Activated B cell treated with CpG ODN at 0.5 μM for 24 hours (primary cell): Measurements from ENCODE around the gene ATRNL1. TPM values are rescaled to one million over a fixed set of nuclear protein-coding genes. Genes with fewer than 3 reads are reported as not detected.

ENCODE experiments used
- ATAC-seq: fragments of 200-7000 bp; cut with Tn5 transposase; one replicate; pipeline ENCODE4 v1.10.0; 2021; ENCODE audit warnings: low read depth, mild to moderate bottlenecking, moderate library complexity
- CTCF ChIA-PET: fragments of 350-600 bp; sonication (Branson Sonifier 250); formaldehyde crosslinking; loops from one replicate; lab custom pipeline; 2021; ENCODE audit warnings: antibody characterized with exemption; lab: Charles Lee
- POLR2A ChIA-PET: fragments of 350-600 bp; sonication (Branson Sonifier 250); formaldehyde crosslinking; loops from one replicate; lab custom pipeline; 2021; ENCODE audit warnings: antibody characterized with exemption; lab: Charles Lee
- DNase-seq: peaks from one replicate; pipeline ENCODE4 v3.0.0; 2022
- H3K27ac Mint-ChIP-seq: one replicate; pipeline ENCODE4 v1.8.0; 2020; ENCODE audit warnings: mixed read lengths
- H3K27me3 Mint-ChIP-seq: one replicate; pipeline ENCODE4 v1.8.0; 2021; ENCODE audit warnings: mixed read lengths
- H3K36me3 Mint-ChIP-seq: one replicate; pipeline ENCODE4 v1.8.0; 2021; ENCODE audit warnings: low read depth, mixed read lengths
- H3K4me1 Mint-ChIP-seq: one replicate; pipeline ENCODE4 v1.8.0; 2021; ENCODE audit warnings: mixed read lengths
- H3K4me3 Mint-ChIP-seq: one replicate; pipeline ENCODE4 v1.8.0; 2020; ENCODE audit warnings: mild to moderate bottlenecking, mixed read lengths
- H3K9me3 Mint-ChIP-seq: one replicate; pipeline ENCODE4 v1.8.0; 2020; ENCODE audit warnings: mixed read lengths
- CTCF ChIP-seq: fragments of 200-600 bp; IDR thresholded peaks from one replicate; pipeline ENCODE4 v1.8.0; 2022; ENCODE audit warnings: antibody characterized with exemption, mild to moderate bottlenecking
- intact Hi-C: fragments of 100-400 bp; cut with micrococcal nuclease; formaldehyde crosslinking; loops from one replicate; pipeline ENCODE4 v1.15.1; 2024
- total RNA-seq: library from RNA; stranded (reverse); gene quantifications from 2 replicates; pipeline ENCODE4 v1.2.3, GENCODE V29; 2022

ATRNL1 gene
- total RNA-seq, 1 donor from 2014 or later, result 1.2 TPM

DNA sequence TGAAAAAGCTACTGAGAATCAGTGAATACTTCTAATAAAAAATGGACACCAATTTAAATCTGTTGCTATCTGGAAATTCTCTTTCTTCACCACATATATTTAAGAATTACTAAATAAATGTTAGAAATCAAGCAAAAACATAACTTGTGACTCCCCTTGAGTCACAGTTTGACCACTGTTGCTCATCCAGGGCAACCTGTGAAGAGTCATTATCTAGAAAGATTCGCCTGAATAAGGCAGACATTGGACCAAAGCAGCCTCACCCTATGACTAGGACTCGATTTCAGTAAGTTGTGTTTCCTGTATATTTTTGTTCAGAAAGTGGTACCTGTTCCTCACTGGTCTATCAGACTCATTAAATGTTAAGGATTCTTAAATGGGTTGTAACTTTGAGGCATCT, 572.4 kb downstream of the ATRNL1 start:
- no peak for DNase-seq
- no peaks in the 10 kb centered on the region for H3K4me1 Mint-ChIP-seq
- POLR2A ChIA-PET, result no interaction called here
- CTCF ChIA-PET, result no interaction called here
- intact Hi-C loops, result no loop called here
- no peaks in the 10 kb centered on the region for H3K9me3 Mint-ChIP-seq
- no peaks in the 10 kb centered on the region for H3K27me3 Mint-ChIP-seq
- H3K27ac Mint-ChIP-seq, result no peak overlapping the region
- TF ChIP-seq CTCF, result no peak
- H3K36me3 Mint-ChIP-seq, result no peaks in the 10 kb centered on the region
- ATAC-seq, result no peak
- no peak overlapping the region for H3K4me3 Mint-ChIP-seq

DNA sequence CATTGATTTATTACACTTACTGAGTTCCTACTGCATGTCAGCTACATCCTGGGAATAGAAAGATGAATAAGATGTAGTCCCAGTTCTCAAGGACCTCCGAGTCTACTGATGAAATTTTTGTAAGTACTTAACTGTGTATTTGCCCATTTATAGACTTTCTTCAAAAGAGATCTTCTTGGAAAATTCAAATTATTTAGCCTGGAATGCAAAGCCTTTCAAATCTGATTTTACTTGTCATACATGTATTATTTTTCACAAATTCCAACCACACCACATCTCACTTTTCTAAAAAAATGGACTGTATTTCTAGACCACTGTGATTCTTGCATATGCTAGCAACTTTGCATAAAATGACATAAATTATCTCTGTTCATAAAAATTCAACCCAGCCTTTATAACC, 581.3 kb downstream of the ATRNL1 start:
- TF ChIP-seq CTCF, result no peak

DNA sequence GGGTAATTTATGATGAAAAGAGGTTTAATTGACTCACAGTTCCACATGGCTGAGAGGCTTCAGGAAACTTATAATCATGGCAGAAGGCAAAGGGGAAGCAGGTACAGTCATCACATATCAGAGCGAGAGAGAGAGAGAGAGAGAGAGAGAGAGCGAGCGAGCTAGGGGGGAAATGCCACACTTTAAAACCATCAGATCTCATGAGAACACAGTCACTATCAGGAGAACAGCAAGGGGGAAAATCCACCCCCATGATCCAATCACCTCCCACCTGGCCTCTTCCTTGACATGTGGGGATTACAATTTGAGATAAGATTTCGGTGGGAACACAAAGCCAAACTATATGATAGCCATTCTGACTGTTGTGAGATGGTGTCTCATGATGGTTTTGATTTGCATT, 603.6 kb downstream of the ATRNL1 start:
- no peaks in the 10 kb centered on the region for H3K9me3 Mint-ChIP-seq
- H3K36me3 Mint-ChIP-seq, result no peaks in the 10 kb centered on the region
- intact Hi-C loops, result no loop called here
- H3K27me3 Mint-ChIP-seq, result no peaks in the 10 kb centered on the region
- no peak overlapping the region for H3K27ac Mint-ChIP-seq
- DNase-seq, result no peak
- H3K4me3 Mint-ChIP-seq, result no peak overlapping the region
- CTCF ChIA-PET, result no interaction called here
- no peaks in the 10 kb centered on the region for H3K4me1 Mint-ChIP-seq
- no peak for ATAC-seq
- TF ChIP-seq CTCF, result no peak
- POLR2A ChIA-PET, result no interaction called here

More for the DNA sequence above, 581.3 kb downstream of the ATRNL1 start:
- Mint-ChIP-seq H3K4me1 (no peaks in the 10 kb centered on the region), H3K27ac (no peak overlapping the region), H3K36me3 (no peaks in the 10 kb centered on the region), H3K4me3 (no peak overlapping the region), H3K27me3 (no peaks in the 10 kb centered on the region), H3K9me3 (peaks cover 5% of the 10 kb centered on the region)
- CTCF ChIA-PET, result no interaction called here
- no peak for DNase-seq
- no peak for ATAC-seq
- POLR2A ChIA-PET, result no interaction called here
- intact Hi-C loops, result no loop called here

DNA sequence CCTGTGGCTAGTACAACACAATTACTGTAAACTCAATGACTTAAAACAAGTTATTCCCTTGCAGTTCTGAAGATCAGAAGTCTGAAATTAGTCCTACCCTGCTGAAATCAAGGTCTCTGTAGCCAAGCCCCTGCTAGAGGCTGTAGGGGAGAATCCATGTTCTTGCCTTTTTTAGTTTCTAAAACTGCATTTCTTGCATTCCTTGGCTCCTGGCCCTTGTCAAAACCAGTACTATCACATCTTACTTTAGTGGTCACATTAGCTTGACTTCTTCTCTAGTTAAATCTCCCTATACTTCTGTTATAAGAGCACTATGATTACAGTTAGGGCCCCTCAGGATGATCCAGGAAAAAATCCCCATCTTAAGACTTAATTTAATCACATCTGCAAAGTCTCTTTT, 612.9 kb downstream of the ATRNL1 start:
- no peak overlapping the region for H3K4me3 Mint-ChIP-seq

GRCh38 chr10:115706488-115707076, 613.4 kb downstream of the ATRNL1 start:
- intact Hi-C loops, result no loop called here
- no peaks in the 10 kb centered on the region for H3K36me3 Mint-ChIP-seq
- no peak for ATAC-seq
- POLR2A ChIA-PET, result no interaction called here
- no peak for TF ChIP-seq CTCF
- H3K27ac Mint-ChIP-seq, result no peak overlapping the region
- no peak for DNase-seq
- H3K4me1 Mint-ChIP-seq, result no peaks in the 10 kb centered on the region
- H3K27me3 Mint-ChIP-seq, result no peaks in the 10 kb centered on the region
- CTCF ChIA-PET, result no interaction called here
- H3K9me3 Mint-ChIP-seq, result no peaks in the 10 kb centered on the region
- no peak overlapping the region for H3K4me3 Mint-ChIP-seq

More for the DNA sequence above, 612.9 kb downstream of the ATRNL1 start:
- intact Hi-C loops, result no loop called here
- no peak for ATAC-seq
- no peaks in the 10 kb centered on the region for H3K9me3 Mint-ChIP-seq
- H3K4me1 Mint-ChIP-seq, result no peaks in the 10 kb centered on the region
- TF ChIP-seq CTCF, result no peak
- POLR2A ChIA-PET, result no interaction called here
- no peak overlapping the region for H3K27ac Mint-ChIP-seq
- no peaks in the 10 kb centered on the region for H3K27me3 Mint-ChIP-seq
- H3K36me3 Mint-ChIP-seq, result no peaks in the 10 kb centered on the region
- CTCF ChIA-PET, result no interaction called here
- DNase-seq, result no peak
